GM18907 (cell line): ENCODE data around the gene KCNQ5.

Experiments
- ATAC-seq: cut with Tn5 transposase; IDR thresholded peaks from one replicate; pipeline ENCODE4 v1.9.1; 2021; ENCODE audit warnings: mild to moderate bottlenecking, moderate library complexity; ENCODE audit not compliant: unreplicated experiment

KCNQ5 gene

GRCh38 chr6:72835749-72836148, 213.9 kb downstream of the KCNQ5 start:
- ATAC-seq = no peak

DNA sequence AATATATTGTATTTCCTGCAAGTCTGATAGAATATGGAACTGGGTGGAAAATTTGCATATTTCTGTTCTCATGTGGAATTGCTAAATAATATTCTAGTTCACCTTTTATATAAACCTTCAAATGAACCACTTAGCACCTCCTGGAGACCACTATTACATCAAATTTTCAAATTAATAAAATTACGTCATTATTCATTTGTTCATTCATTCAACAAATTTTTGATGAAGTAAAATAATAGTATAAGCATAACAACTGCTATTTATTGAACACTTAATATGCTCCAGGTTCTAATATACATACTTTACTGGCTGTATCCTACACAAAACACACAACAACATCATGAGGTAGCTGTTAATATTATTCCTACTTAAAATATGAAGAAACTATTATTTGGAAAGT, 215.1 kb downstream of the KCNQ5 start:
- no peak for ATAC-seq

DNA sequence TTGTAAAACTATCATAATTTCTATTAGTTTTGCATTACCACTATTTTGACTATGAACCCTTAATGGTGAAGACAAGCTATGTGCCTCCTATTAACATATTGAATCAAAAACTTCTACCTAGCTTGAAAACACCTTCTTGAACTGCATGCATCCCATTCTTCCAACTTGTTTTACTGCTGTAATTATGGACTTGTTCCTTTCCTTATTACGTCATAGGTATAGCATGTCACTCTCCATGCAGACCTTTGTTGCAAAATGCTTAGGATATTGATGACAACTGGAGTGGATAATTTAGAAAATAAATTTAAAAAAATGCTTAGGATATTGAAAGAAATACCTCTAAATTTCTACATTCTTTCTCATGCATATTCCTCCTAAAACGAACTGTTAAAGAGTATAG, 219.3 kb downstream of the KCNQ5 start:
- no peak for ATAC-seq

DNA sequence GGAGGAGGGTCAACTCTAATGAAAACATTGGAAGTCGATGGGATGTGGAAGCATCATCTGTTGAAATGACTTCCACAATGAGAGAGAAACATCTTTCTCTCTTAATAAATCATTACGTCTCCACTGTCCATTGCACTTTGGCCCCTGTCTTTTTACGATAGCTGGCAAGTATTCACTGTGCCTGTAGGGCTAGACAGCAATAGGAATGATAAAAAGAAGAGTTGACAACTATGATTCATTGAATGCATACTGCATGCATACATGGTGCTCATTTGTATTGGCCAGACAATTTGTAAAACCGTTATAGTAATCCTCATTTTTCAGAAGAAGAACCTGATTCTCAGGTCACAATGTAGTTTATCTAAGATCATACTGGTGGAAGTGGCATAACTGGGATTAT, 220.3 kb downstream of the KCNQ5 start:
- no peak for ATAC-seq

- ATAC-seq = no peak
Observed at GRCh38 chr6:72844614-72845013, 222.8 kb downstream of the KCNQ5 start.

GRCh38 chr6:72849346-72849745, 227.5 kb downstream of the KCNQ5 start:
- ATAC-seq = no peak

DNA sequence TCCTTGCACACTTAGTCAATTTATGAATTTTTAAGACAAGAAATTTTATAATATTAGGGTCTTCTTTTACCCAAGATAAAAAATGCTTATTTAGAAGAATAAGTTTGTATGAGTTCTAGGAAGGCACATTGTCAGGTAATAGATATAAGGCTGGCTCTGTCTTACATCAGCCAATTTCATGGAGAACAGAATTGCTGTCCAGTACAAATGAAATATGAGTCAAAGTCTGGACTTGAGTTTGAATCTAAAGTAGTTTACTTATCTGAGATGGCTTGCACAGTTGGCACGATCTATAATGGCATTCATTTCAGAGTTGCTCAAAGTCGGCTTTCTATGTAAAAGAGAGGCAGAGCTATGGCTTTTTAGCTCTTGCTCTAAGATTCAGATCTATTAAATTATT, 228.2 kb downstream of the KCNQ5 start:
- no peak for ATAC-seq

GRCh38 chr6:72850469-72850868, 228.6 kb downstream of the KCNQ5 start:
- ATAC-seq = no peak

GRCh38 chr6:72855471-72855870, 233.6 kb downstream of the KCNQ5 start:
- no peak for ATAC-seq

- no peak for ATAC-seq
Observed at GRCh38 chr6:72856801-72857200, 234.9 kb downstream of the KCNQ5 start.

- no peak for ATAC-seq
Observed at GRCh38 chr6:72857791-72858585, 236.1 kb downstream of the KCNQ5 start.

GRCh38 chr6:72861059-72861458, 239.2 kb downstream of the KCNQ5 start:
- ATAC-seq = no peak

DNA sequence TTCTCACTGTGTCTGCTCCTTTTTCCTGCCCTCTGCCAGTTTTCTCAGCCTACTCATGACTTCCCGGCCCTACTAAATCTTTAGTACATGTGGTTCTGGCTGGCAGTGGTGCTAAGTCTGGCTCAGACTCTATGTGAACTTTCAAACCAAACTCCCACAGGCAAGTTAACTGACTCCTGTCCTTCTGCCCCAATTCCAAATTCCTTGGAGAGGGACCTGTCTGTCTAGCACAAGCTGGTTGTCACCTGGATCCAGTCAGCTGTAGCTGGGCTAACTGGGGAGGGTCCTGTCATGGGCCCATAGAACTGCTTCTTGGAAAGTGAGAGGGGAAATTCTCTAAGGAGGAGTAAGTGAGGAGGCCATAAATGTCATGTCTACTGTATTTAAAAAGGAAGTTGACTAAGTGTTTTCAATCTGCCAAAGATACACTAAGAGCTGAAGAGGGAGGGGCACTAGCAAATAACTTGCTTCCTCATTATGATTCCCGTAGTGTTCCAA, 240.1 kb downstream of the KCNQ5 start:
- peak; percentile 61 for ATAC-seq

- no peak for ATAC-seq
Observed at GRCh38 chr6:72863131-72863530, 241.3 kb downstream of the KCNQ5 start.

- ATAC-seq = no peak
Observed at GRCh38 chr6:72864236-72864635, 242.4 kb downstream of the KCNQ5 start.

- no peak for ATAC-seq
Observed at GRCh38 chr6:72864799-72865198, 242.9 kb downstream of the KCNQ5 start.

DNA sequence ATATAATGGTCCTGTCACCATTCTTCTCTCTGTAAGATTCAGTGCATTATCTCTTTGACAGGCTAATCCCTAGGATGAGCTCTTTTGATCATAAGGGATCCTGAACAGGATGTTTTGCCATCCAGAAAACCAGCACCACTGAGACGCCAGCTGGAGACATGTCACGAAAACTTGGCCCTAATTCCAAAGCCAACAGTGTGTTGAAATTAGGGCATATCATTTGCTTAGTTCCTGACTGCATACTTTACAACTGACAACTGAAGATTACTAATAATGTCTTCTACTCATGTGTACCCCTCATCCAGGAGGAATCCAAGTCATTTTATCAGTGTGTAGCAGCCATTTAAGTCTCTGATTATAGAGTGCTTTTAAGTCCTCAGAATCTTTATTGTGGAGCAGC, 243.6 kb downstream of the KCNQ5 start:
- ATAC-seq = no peak

DNA sequence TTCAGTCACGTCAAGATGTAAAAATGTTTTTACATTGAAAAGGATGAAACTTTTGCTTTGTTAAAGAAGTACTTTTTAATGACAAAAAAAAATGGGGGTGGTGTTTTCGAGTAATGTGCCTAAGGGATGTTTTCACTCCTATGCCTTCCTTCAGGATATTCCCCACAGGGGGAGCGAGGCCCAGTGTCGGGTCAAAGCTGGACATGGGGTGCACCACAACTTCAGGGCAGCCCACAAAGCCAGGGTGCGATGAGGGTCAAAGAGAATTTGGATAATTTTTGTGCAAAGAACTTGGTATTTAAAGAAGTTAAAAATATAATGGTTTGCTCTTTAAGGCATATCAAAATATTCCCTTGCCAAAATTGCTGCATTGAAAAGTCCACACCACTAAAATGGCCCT, 247.8 kb downstream of the KCNQ5 start:
- no peak for ATAC-seq

GRCh38 chr6:72873433-72873832, 251.6 kb downstream of the KCNQ5 start:
- no peak for ATAC-seq

- ATAC-seq = no peak
Observed at GRCh38 chr6:72876256-72876655, 254.4 kb downstream of the KCNQ5 start.

- ATAC-seq = no peak
Observed at GRCh38 chr6:72886170-72886569, 264.3 kb downstream of the KCNQ5 start.

DNA sequence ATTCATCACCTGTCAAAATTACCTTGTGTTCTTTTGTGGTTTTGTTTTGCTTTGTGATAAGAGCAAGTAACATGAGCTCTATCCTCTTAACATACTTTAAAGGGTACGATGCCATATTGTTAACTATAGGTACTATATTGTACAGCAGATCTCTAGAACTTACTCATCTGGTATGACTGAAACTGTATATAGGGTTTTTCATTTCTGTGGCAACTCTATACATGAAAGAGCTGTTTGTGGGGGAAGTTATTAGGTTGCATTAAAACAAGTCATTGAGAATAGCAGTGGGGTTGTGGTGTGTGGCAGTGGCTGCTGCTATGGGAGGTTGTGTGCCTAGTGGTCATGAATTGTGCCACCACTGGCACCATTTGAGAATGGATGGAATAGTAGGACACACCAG, 268.4 kb downstream of the KCNQ5 start:
- no peak for ATAC-seq

DNA sequence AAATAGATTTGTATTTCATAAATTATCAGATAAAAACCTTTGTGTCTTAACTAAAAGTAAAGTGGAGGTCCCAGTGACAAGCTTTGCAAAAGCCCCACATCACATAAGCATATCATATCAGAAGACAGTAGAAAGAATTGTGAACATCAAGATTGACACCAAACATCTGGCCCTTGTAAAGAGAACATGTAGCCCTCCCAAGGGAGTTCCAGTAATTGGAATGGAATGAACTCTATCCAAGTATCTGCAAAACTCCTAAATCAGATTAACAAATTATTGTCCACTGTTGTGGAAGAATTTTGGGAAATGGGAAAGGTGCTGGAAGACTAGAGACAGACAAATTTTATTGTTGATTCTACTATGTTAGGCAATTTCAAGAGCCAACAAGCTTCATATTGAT, 268.8 kb downstream of the KCNQ5 start:
- ATAC-seq = no peak
